Measurements from ENCODE around the gene TFG.
"Not testable (repeated sequence)": the region's sequence is repeated elsewhere in the genome, so short reads cannot be mapped to it uniquely, and the experiment has no call there.

TFG gene

GRCh38 chr3:100708989-100709841 lies at the start of gene TFG:
Gene TFG, plus strand, starts transcription at chr3:100709494. Its CDS starts 4,192 bp downstream, at chr3:100713686.
- peak; percentile 96 for DNase-seq

- DNase-seq: not testable (repeated sequence)
Observed at GRCh38 chr3:100661294-100661693, 48.0 kb upstream of the TFG start.

GRCh38 chr3:100662113-100662823 lies 47.0 kb upstream of the TFG start:
- no peak for DNase-seq

GRCh38 chr3:100665230-100665629 lies 44.1 kb upstream of the TFG start:
- DNase-seq: no peak

- DNase-seq: not testable (repeated sequence)
Observed at GRCh38 chr3:100666699-100667098, 42.6 kb upstream of the TFG start.

GRCh38 chr3:100667316-100667715 lies 42.0 kb upstream of the TFG start:
- not testable (repeated sequence) for DNase-seq

- not testable (repeated sequence) for DNase-seq
Observed at GRCh38 chr3:100670995-100671394, 38.3 kb upstream of the TFG start.

- no peak for DNase-seq
Observed at GRCh38 chr3:100681496-100681895, 27.8 kb upstream of the TFG start.

GRCh38 chr3:100682056-100682853 lies 27.0 kb upstream of the TFG start:
- DNase-seq: no peak

GRCh38 chr3:100682854-100683760 lies 26.2 kb upstream of the TFG start:
- no peak for DNase-seq

DNA sequence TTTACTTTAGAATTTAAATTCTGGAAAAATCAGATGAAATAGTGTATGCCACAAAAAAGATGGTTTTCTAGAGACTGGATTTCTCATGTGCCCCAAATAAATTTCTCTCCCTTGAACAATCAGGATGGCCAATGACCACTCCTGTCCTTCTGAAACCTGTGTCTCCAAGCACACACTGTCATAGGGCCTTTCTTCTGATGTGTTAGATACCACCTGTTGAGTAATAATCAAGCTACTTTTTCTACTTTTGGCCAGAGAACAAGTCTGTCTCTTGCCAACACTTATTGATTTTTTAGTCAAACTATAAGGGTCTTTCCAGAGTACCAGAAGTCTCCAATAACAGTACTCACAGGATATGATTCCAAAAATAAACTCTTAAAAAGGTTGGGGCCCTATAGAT lies 16.1 kb upstream of the TFG start:
- no peak for DNase-seq

GRCh38 chr3:100695696-100696095 lies 13.6 kb upstream of the TFG start:
- no peak for DNase-seq

- DNase-seq: no peak
Observed at GRCh38 chr3:100696161-100696560, 13.1 kb upstream of the TFG start.

GRCh38 chr3:100697172-100697571 lies 12.1 kb upstream of the TFG start:
- DNase-seq: no peak

DNA sequence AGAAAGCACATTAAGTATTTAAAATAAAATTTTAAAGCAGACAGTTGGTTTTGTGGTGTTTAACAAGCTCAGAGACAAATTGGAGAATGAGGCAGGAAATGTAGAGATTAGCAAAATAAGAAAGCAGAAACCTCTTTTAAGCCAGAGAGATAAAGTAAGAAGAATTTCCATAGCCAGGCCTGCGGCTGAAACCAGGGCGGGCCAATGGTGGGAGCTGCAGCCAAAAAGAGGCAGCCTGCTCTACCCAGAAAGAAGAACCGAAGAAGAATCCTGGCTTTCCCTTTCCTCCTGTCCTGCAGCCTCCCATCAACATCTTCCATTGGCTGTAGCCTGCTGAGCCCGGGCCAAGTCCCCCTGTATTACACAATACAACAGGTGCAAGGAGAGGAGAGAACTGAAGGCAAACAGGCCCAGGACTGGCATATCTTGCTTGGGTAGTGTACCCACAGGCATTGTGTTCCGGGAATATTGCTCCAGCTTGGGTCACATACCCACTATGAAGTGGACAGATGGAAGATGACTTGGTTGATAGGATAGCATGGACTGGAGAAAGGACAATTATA lies 11.5 kb upstream of the TFG start:
- DNase-seq: no peak

GRCh38 chr3:100698736-100699135 lies 10.6 kb upstream of the TFG start:
- no peak for DNase-seq

DNA sequence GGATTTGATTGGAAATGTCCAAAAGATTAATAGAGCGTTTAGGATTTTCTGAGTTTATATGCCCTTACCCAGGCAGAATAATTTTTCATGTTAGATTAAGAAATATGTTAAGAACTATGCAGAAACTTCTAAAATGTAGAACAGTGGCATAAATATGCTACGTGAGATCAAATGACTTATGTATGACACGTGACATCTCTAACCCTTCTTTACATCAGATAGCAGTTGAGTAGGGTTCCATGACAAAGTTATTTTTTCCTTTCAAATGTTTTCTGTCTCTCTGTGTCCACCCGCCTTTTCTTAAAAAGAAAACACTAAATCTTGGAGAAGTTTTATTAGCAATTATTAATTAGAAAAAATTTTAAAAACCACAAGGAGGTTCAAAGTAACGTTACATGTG lies 8.6 kb upstream of the TFG start:
- DNase-seq: no peak

- DNase-seq: no peak
Observed at GRCh38 chr3:100702082-100702979, 7.0 kb upstream of the TFG start.

DNA sequence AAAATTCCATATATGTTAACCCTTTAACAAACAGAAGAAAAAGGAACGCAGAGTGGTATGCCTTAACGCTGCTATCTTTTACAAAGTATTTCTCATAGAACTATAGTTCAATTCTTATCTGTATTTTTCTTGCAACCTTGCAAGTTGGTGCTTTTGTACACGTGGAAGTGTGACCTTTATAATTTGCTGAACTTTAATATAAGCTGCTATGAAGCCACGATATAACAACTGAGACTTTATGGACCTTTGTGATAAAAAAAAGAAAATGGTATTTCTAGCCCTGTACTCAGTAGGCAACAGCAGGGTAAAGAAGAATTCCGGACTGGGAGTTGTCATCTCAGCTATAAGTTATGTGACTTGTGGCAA lies 6.3 kb upstream of the TFG start:
- no peak for DNase-seq

DNA sequence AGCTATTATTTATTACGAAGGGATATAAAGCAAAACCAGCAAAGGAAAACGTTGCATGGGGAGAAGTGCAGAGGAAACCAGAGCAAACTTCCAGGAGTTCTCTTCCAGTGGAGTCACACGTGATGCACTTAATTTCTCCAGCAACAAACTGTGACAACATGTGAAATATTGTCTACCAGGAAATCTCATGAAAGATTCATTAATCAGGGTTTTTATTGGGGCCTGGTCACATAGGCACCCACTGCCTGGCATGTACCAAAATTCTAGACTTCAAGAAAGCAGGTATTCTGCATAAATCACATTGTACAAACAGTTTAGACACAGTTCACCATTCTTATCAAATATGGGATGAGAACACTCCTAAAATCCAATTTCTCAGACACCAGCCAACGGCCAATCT lies 5.4 kb upstream of the TFG start:
- DNase-seq: no peak

DNA sequence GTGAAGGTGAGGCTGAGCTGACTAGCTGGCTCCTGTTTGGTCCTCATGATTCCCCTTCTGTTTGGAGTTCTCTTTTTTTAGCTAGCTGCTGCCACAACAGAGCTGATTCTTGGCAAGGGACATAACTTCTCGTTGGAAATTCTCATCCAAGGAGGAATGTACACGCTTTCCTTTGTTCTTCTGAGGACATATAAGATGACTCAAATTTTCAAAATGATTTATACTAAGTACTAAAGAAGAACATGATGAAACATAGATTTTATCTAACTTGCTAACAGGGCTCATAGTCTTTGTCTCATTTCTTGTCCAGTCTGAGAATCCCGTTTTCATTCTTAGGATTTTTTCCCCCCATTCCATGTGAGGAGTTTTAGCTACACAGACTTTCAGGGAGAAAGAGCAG lies 2.9 kb upstream of the TFG start:
- no peak for DNase-seq

Measured in NCI-H1436 treated with DMSO at 0.1 percent for 48 hours (cell line).